GM12878 (cell line): Measurements from ENCODE around the gene SERPINB13. TPM values are rescaled to one million over a fixed set of nuclear protein-coding genes. Genes with fewer than 3 reads are reported as not detected.
"Not testable (repeated sequence)": the region's sequence is repeated elsewhere in the genome, so short reads cannot be mapped to it uniquely, and the experiment has no call there.

Source experiments
- ATAC-seq: fragments of 200-7000 bp; cut with Tn5 transposase; 3 replicates; pipeline ENCODE4 v1.9.1; 2020; ENCODE audit warnings: mild to moderate bottlenecking, moderate library complexity
- BruUV-seq: library from RNA; stranded (reverse); fragments of 400-500 nt; replicated peaks from 2 replicates; lab custom pipeline; 2021; lab: Mats Ljungman, UMichigan
- CTCF ChIA-PET: fragments of 300-600 bp; sonication (Branson Sonifier 250); formaldehyde crosslinking; extraction: SDS; loops from one replicate; lab custom pipeline; 2021; ENCODE audit warnings: inconsistent platforms; lab: Yijun Ruan, JAX
- POLR2A ChIA-PET: fragments of 350-600 bp; formaldehyde crosslinking; extraction: SDS; loops from one replicate; lab custom pipeline; 2021; ENCODE audit warnings: inconsistent platforms; lab: Charles Lee
- RAD21 ChIA-PET: fragments of 300-600 bp; sonication (Branson Sonifier 250); formaldehyde crosslinking; loops from one replicate; lab custom pipeline; 2023; ENCODE audit warnings: antibody characterized with exemption; ENCODE audit not compliant: unreplicated experiment; lab: Charles Lee
- SMC1A ChIA-PET: fragments of 300-600 bp; sonication (Branson Sonifier 250); formaldehyde crosslinking; loops from one replicate; lab custom pipeline; 2023; ENCODE audit not compliant: unreplicated experiment, uncharacterized antibody; lab: Charles Lee
- DNase-seq: peaks from one replicate; pipeline ENCODE4 v3.0.0-alpha.2; 2011; ENCODE audit warnings: low read depth, low spot score
- FAIRE-seq: peaks from 3 replicates; lab custom pipeline; 2011; peaks lifted over from hg19 to GRCh38; lab: Jason Lieb, UNC
- H2AFZ ChIP-seq: 2 replicates; pipeline ENCODE4 v1.6.0; 2011; ENCODE audit warnings: low read depth, low read length, control low read depth; ENCODE audit not compliant: control insufficient read depth
- H3K27ac ChIP-seq: 2 replicates; pipeline ENCODE4 v1.5.1; 2011; ENCODE audit warnings: control low read depth; ENCODE audit not compliant: control insufficient read depth, insufficient read depth
- H3K27me3 ChIP-seq, 2 experiments: replicated peaks in 1 of 2; 2 replicates each; pipeline versions ENCODE4 v1.6.0 to v1.6.1; 2011; ENCODE audit warnings: low read length in 1 of 2; ENCODE audit not compliant: control insufficient read depth in 2 of 2, insufficient read depth in 2 of 2
- H3K36me3 ChIP-seq, 2 experiments: 2 replicates each; pipeline ENCODE4 v1.5.1; 2011; ENCODE audit warnings: low read length in 1 of 2; ENCODE audit not compliant: control insufficient read depth in 2 of 2, insufficient read depth in 2 of 2
- H3K4me1 ChIP-seq: 2 replicates; pipeline ENCODE4 v1.6.1; 2011; ENCODE audit warnings: mild to moderate bottlenecking, low read length, moderate library complexity, mixed read lengths; ENCODE audit not compliant: control insufficient read depth, insufficient read depth
- H3K4me2 ChIP-seq: 2 replicates; pipeline ENCODE4 v1.6.0; 2011; ENCODE audit warnings: control low read depth; ENCODE audit not compliant: control insufficient read depth, insufficient read depth
- H3K4me3 ChIP-seq: fragments of 200-600 bp; sonication (generic); 2 replicates; pipeline ENCODE4 v1.5.1; 2016
- H3K79me2 ChIP-seq: 2 replicates; pipeline ENCODE4 v1.6.0; 2011; ENCODE audit warnings: low read length; ENCODE audit not compliant: control insufficient read depth, insufficient read depth
- H3K9ac ChIP-seq: 2 replicates; pipeline ENCODE4 v1.8.0; 2011; ENCODE audit warnings: low read length, control low read depth, mixed read lengths; ENCODE audit not compliant: control insufficient read depth, insufficient read depth
- H3K9me3 ChIP-seq: replicated peaks from 3 replicates; pipeline ENCODE4 v1.5.1; 2011; ENCODE audit warnings: mild to moderate bottlenecking, low read length; ENCODE audit not compliant: control insufficient read depth, insufficient read depth
- H4K20me1 ChIP-seq: 2 replicates; pipeline ENCODE4 v1.6.0; 2011; ENCODE audit not compliant: control insufficient read depth, insufficient read depth
- FOXK2 ChIP-seq: fragments of 450-650 bp; IDR thresholded peaks from 2 replicates; pipeline ENCODE4 v1.6.1; 2017; ENCODE audit warnings: mild to moderate bottlenecking, moderate library complexity
- SPI1 ChIP-seq: IDR thresholded peaks from 2 replicates; pipeline ENCODE4 v1.6.1; 2011; ENCODE audit warnings: low read depth, mild to moderate bottlenecking, low read length, moderate library complexity, borderline replicate concordance; ENCODE audit not compliant: insufficient read depth
- WGBS: methylation state at CpG from one replicate; pipeline ENCODE4 v1.1.6; 2016; ENCODE audit warnings: low lambda C conversion rate; ENCODE audit not compliant: insufficient replicate concordance, insufficient coverage; ENCODE audit errors: missing lambda C conversion rate; 5-methylcytosine and 5-hydroxymethylcytosine counted together
- in situ Hi-C: fragments of 300-500 bp; cut with MboI; formaldehyde crosslinking; loops from 9 replicates; pipeline ENCODE4 v1.14.3; 2018; ENCODE audit warnings: mixed read lengths
- intact Hi-C: fragments of 100-400 bp; cut with micrococcal nuclease; formaldehyde crosslinking; loops from one replicate; pipeline ENCODE4 v1.14.2; 2022; ENCODE audit not compliant: unreplicated experiment
- polyA plus RNA-seq, 11 experiments: library from polyadenylated mRNA; depleted of rRNA in 4 of 11; unstranded in 6 of 11; stranded (reverse) in 5 of 11; fragments of >200 nt; fragmentation: Nextera tagmentation in 4 of 11; fragmentation: Illumina TruSeq in 1 of 11; extraction: Ambion mirVana in 4 of 11; extraction: Trizol in 1 of 11; gene quantifications; 1 replicate in 1 of 11; 2 replicates in 10 of 11; pipeline versions ENCODE4 v1.2.1 to v1.2.3, GENCODE V29; 2011 to 2016; ENCODE audit warnings: inconsistent platforms in 2 of 11, missing spikeins in 2 of 11, low read depth in 1 of 11
- total RNA-seq, 4 experiments: library from RNA; depleted of rRNA in 3 of 4; stranded (reverse); fragments of >200 nt in 3 of 4; fragmentation: Illumina TruSeq in 1 of 4; extraction: Trizol in 1 of 4; gene quantifications; 2 replicates each; pipeline versions ENCODE4 v1.2.1 to v1.2.3, GENCODE V29; 2013 to 2021

Gene SERPINB13
- total and polyA plus RNA-seq, 10 of the 15 experiments (the other 5 are each of a cell fraction or from before 2014, with no cell fraction given): not detected

- ChIA-PET RAD21 (no interaction called here), POLR2A (no interaction called here)
These were observed 50.6 kb downstream of the SERPINB13 start for GRCh38 chr18:63637703-63638102.

DNA sequence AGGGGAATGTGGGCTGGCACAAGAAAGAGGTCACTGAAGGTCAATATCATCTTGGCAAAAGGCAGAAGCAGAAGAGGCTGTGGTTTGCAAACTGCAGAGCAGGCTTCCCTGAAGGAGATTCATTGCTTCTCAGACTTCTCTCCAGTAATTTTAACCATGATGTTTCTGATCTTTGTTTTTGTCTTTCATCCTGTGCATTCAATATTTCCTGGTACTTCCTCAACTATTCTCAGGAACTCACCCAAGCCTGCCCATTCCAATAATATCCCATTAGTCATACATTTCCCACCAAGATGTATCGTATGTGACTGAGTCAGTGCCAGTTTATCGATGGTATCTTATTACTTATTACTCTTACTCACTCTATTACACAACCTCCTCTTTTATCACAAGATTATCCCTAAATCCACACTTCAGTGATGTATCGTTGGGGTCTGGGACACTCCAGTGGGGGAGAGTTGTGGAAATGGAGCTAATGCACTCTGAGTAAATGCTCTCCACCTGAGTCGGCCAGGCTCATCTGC, 54.1 kb downstream of the SERPINB13 start:
- H3K4me2 ChIP-seq, DNase-seq, POLR2A ChIA-PET, ATAC-seq, FAIRE-seq, H3K4me3 ChIP-seq, H4K20me1 ChIP-seq, H3K9ac ChIP-seq, H3K27me3 ChIP-seq, in situ Hi-C loops, H2AFZ ChIP-seq, H3K9me3 ChIP-seq, CTCF ChIA-PET, RAD21 ChIA-PET, SMC1A ChIA-PET, BruUV-seq, H3K27ac ChIP-seq, H3K36me3 ChIP-seq, H3K4me1 ChIP-seq, H3K79me2 ChIP-seq: not testable (repeated sequence)
- 37% methylated on average over 4 of the region's 4 CpGs for WGBS
- intact Hi-C loops: loop anchor here (2.0 kb wide), 1 partner anchor 18 kb away; no protein-coding TSS in a partner anchor

More at GRCh38 chr18:63637703-63638102, 50.6 kb downstream of the SERPINB13 start:
- Histone ChIP-seq H4K20me1 (no peaks in the 10 kb centered on the region), H3K36me3 (no peaks in the 10 kb centered on the region), H3K9ac (no peak overlapping the region), H3K4me3 (no peak overlapping the region), H2AFZ (no peak overlapping the region), H3K27me3 (no peaks in the 10 kb centered on the region), H3K27ac (no peak overlapping the region), H3K79me2 (no peaks in the 10 kb centered on the region), H3K9me3 (no peaks in the 10 kb centered on the region), H3K4me2 (no peak overlapping the region), H3K4me1 (no peaks in the 10 kb centered on the region)
- in situ Hi-C loops: no loop called here
- no peak for ATAC-seq
- DNase-seq: no peak
- ChIA-PET CTCF (interaction anchor here (0.6 kb wide), 1 partner anchor 772 kb away, joined by 3 read pairs; no protein-coding TSS in a partner anchor), SMC1A (no interaction called here)
- WGBS: 7% methylated on average over 6 of the region's 6 CpGs
- intact Hi-C loops: no loop called here
- no TSS peak for BruUV-seq
- TF ChIP-seq SPI1 (no peak), FOXK2 (no peak)
- FAIRE-seq: no peak

- in situ Hi-C loops, ATAC-seq, CTCF ChIA-PET, BruUV-seq, H3K4me3 ChIP-seq, FAIRE-seq, POLR2A ChIA-PET, H3K9ac ChIP-seq, H3K4me1 ChIP-seq, intact Hi-C loops, H4K20me1 ChIP-seq, H3K9me3 ChIP-seq, SMC1A ChIA-PET, H3K79me2 ChIP-seq, H3K4me2 ChIP-seq, H3K27ac ChIP-seq, H3K36me3 ChIP-seq, H3K27me3 ChIP-seq, H2AFZ ChIP-seq, DNase-seq, RAD21 ChIA-PET: not testable (repeated sequence)
- WGBS: 37% methylated on average over 4 of the region's 4 CpGs
These were observed 55.7 kb downstream of the SERPINB13 start for GRCh38 chr18:63642668-63643356.
